IMR-90 (cell line): ENCODE data around the gene MYOC. TPM values are rescaled to one million over a fixed set of nuclear protein-coding genes. Genes with fewer than 3 reads are reported as not detected.

Source experiments
- ATAC-seq: fragments of 200-7000 bp; cut with Tn5 transposase; 2 replicates; pipeline ENCODE4 v1.9.1; 2020; ENCODE audit warnings: low read depth, mild to moderate bottlenecking, moderate library complexity
- BruUV-seq: library from RNA; stranded (reverse); fragments of 400-500 nt; replicated peaks from 2 replicates; lab custom pipeline; 2021; lab: Mats Ljungman, UMichigan
- CTCF ChIA-PET: fragments of 300-600 bp; formaldehyde crosslinking; extraction: SDS; loops from one replicate; lab custom pipeline; 2021; ENCODE audit warnings: antibody characterized with exemption; lab: Yijun Ruan, JAX
- POLR2A ChIA-PET: fragments of 300-600 bp; sonication (Branson Sonifier 250); formaldehyde crosslinking; loops from one replicate; lab custom pipeline; 2022; ENCODE audit warnings: antibody characterized with exemption; ENCODE audit not compliant: unreplicated experiment; lab: Charles Lee
- DNase-seq: peaks from one replicate; pipeline ENCODE4 v3.0.0; 2013
- H2AFZ ChIP-seq: replicated peaks from 2 replicates; pipeline ENCODE3; 2013; ENCODE audit warnings: low read length, mild to moderate bottlenecking; ENCODE audit not compliant: poor library complexity
- H2AK5ac ChIP-seq: 2 replicates; pipeline ENCODE4 v1.6.1; 2013; ENCODE audit warnings: low read depth, low read length, inconsistent platforms
- H2AK9ac ChIP-seq: replicated peaks from 2 replicates; pipeline ENCODE3; 2013; ENCODE audit warnings: mild to moderate bottlenecking, low read depth, low read length, moderate library complexity; ENCODE audit not compliant: poor library complexity
- H2BK120ac ChIP-seq: 2 replicates; pipeline ENCODE4 v1.6.1; 2013; ENCODE audit warnings: low read depth, low read length, inconsistent platforms
- H2BK15ac ChIP-seq: 3 replicates; pipeline ENCODE4 v1.6.1; 2013; ENCODE audit warnings: low read depth, low read length, inconsistent platforms
- H2BK20ac ChIP-seq: 2 replicates; pipeline ENCODE4 v1.6.1; 2013; ENCODE audit warnings: low read depth, mild to moderate bottlenecking, inconsistent platforms, low read length, moderate library complexity
- H2BK5ac ChIP-seq: 2 replicates; pipeline ENCODE4 v1.6.1; 2013; ENCODE audit warnings: mild to moderate bottlenecking, low read depth, low read length, inconsistent platforms; ENCODE audit not compliant: poor library complexity, severe bottlenecking
- H3K14ac ChIP-seq: replicated peaks from 2 replicates; pipeline ENCODE4 v1.6.1; 2013; ENCODE audit warnings: low read depth, low read length, inconsistent platforms
- H3K18ac ChIP-seq: 2 replicates; pipeline ENCODE4 v1.6.1; 2013; ENCODE audit warnings: low read depth, low read length, control low read depth
- H3K23ac ChIP-seq: 2 replicates; pipeline ENCODE4 v1.6.1; 2013; ENCODE audit warnings: low read depth, low read length, inconsistent platforms
- H3K27ac ChIP-seq: 2 replicates; pipeline ENCODE4 v1.5.1; 2013; ENCODE audit warnings: mild to moderate bottlenecking, control low read depth, low read length; ENCODE audit not compliant: insufficient read depth
- H3K27me3 ChIP-seq: 2 replicates; pipeline ENCODE4 v1.6.1; 2013; ENCODE audit warnings: low read length; ENCODE audit not compliant: control insufficient read depth, insufficient read depth
- H3K36me3 ChIP-seq: 2 replicates; pipeline ENCODE4 v1.6.1; 2013; ENCODE audit warnings: low read length, mixed read lengths; ENCODE audit not compliant: control insufficient read depth, insufficient read depth
- H3K4ac ChIP-seq: 2 replicates; pipeline ENCODE4 v1.6.1; 2013; ENCODE audit warnings: low read depth, low read length, inconsistent platforms
- H3K4me1 ChIP-seq: 2 replicates; pipeline ENCODE4 v1.6.1; 2013; ENCODE audit warnings: low read length, mixed read lengths; ENCODE audit not compliant: control insufficient read depth, insufficient read depth
- H3K4me2 ChIP-seq: 2 replicates; pipeline ENCODE4 v1.6.1; 2013; ENCODE audit warnings: low read depth, mild to moderate bottlenecking, control low read depth, low read length, moderate library complexity
- H3K4me3 ChIP-seq: 2 replicates; pipeline ENCODE4 v1.5.1; 2013; ENCODE audit warnings: low read depth, mild to moderate bottlenecking, control low read depth, low read length, moderate library complexity; ENCODE audit not compliant: insufficient read depth
- H3K56ac ChIP-seq: 2 replicates; pipeline ENCODE4 v1.6.1; 2013; ENCODE audit warnings: low read length, inconsistent platforms; ENCODE audit not compliant: insufficient read depth; ENCODE audit errors: extremely low read depth
- H3K79me1 ChIP-seq, 2 experiments: 2 replicates each; pipeline ENCODE4 v1.6.1; 2013; ENCODE audit warnings: low read length in 2 of 2, inconsistent platforms in 1 of 2, low read depth in 1 of 2
- H3K9ac ChIP-seq: 2 replicates; pipeline ENCODE4 v1.6.1; 2013; ENCODE audit warnings: low read depth, low read length, control low read depth
- H3K9me1 ChIP-seq: 2 replicates; pipeline ENCODE4 v1.6.1; 2013; ENCODE audit warnings: low read length, inconsistent platforms; ENCODE audit not compliant: insufficient read depth
- H3K9me3 ChIP-seq: 2 replicates; pipeline ENCODE4 v1.6.1; 2013; ENCODE audit warnings: low read length; ENCODE audit not compliant: control insufficient read depth, insufficient read depth
- H4K20me1 ChIP-seq: 2 replicates; pipeline ENCODE4 v1.6.1; 2013; ENCODE audit warnings: low read length, inconsistent platforms; ENCODE audit not compliant: insufficient read depth
- H4K5ac ChIP-seq: 2 replicates; pipeline ENCODE4 v1.6.1; 2013; ENCODE audit warnings: mild to moderate bottlenecking, low read depth, low read length, control low read depth
- H4K8ac ChIP-seq, 2 experiments: 2 replicates each; pipeline ENCODE4 v1.6.1; 2013; ENCODE audit warnings: low read depth in 2 of 2, low read length in 2 of 2, control low read depth in 1 of 2, inconsistent platforms in 1 of 2
- H4K91ac ChIP-seq: 2 replicates; pipeline ENCODE4 v1.6.1; 2013; ENCODE audit warnings: low read depth, low read length, inconsistent platforms; ENCODE audit not compliant: insufficient read depth
- BHLHE40 ChIP-seq: fragments of 150-350 bp; IDR thresholded peaks from 2 replicates; pipeline ENCODE4 v1.6.1; 2016; ENCODE audit warnings: mild to moderate bottlenecking, low read depth, low read length
- CEBPB ChIP-seq: IDR thresholded peaks from 2 replicates; pipeline ENCODE4 v1.6.1; 2012; ENCODE audit warnings: low read depth, low read length, improper control_type of control experiment
- CHD1 ChIP-seq: IDR thresholded peaks from 2 replicates; pipeline ENCODE4 v1.6.1; 2012; ENCODE audit warnings: low read depth, low read length, improper control_type of control experiment
- ELK1 ChIP-seq: fragments of 150-350 bp; IDR thresholded peaks from 2 replicates; pipeline ENCODE4 v1.6.1; 2016; ENCODE audit warnings: low read depth, mild to moderate bottlenecking, low read length, moderate library complexity, borderline replicate concordance
- FOS ChIP-seq: fragments of 150-350 bp; IDR thresholded peaks from 2 replicates; pipeline ENCODE4 v1.6.1; 2016; ENCODE audit warnings: low read depth, low read length
- MAFK ChIP-seq: IDR thresholded peaks from 2 replicates; pipeline ENCODE4 v1.6.1; 2012; ENCODE audit warnings: low read depth, low read length, improper control_type of control experiment
- MAZ ChIP-seq: IDR thresholded peaks from 2 replicates; pipeline ENCODE4 v1.6.1; 2012; ENCODE audit warnings: low read depth, mild to moderate bottlenecking, low read length, improper control_type of control experiment, moderate library complexity, borderline replicate concordance
- MXI1 ChIP-seq: IDR thresholded peaks from 2 replicates; pipeline ENCODE4 v1.6.1; 2012; ENCODE audit warnings: low read depth, mild to moderate bottlenecking, low read length, moderate library complexity, borderline replicate concordance
- NFE2L2 ChIP-seq: fragments of 150-350 bp; IDR thresholded peaks from 2 replicates; pipeline ENCODE4 v1.6.1; 2016; ENCODE audit warnings: low read depth, mild to moderate bottlenecking, low read length
- POLR2A ChIP-seq: IDR thresholded peaks from 2 replicates; pipeline ENCODE4 v1.6.1; 2012; ENCODE audit warnings: mild to moderate bottlenecking, low read depth, low read length
- RAD21 ChIP-seq: IDR thresholded peaks from 2 replicates; pipeline ENCODE4 v1.6.1; 2012; ENCODE audit warnings: low read length, improper control_type of control experiment
- RCOR1 ChIP-seq: IDR thresholded peaks from 2 replicates; pipeline ENCODE4 v1.6.1; 2012; ENCODE audit warnings: mild to moderate bottlenecking, low read length, improper control_type of control experiment; ENCODE audit not compliant: insufficient replicate concordance
- RFX5 ChIP-seq: IDR thresholded peaks from 2 replicates; pipeline ENCODE4 v1.8.0; 2012; ENCODE audit warnings: low read depth, mild to moderate bottlenecking, low read length, moderate library complexity
- SMC3 ChIP-seq: fragments of 150-350 bp; IDR thresholded peaks from 2 replicates; pipeline ENCODE4 v1.6.1; 2016; ENCODE audit warnings: low read depth, mild to moderate bottlenecking, antibody characterized with exemption, low read length, moderate library complexity
- WGBS, 2 experiments: methylation state at CpG; one replicate each; pipeline versions ENCODE4 v1.1.5 to v1.1.7; 2013; ENCODE audit warnings: missing lambda C conversion rate in 2 of 2; ENCODE audit not compliant: insufficient read length in 1 of 2; ENCODE audit errors: extremely low coverage in 2 of 2; 5-methylcytosine and 5-hydroxymethylcytosine counted together
- dilution Hi-C: fragments of 300-500 bp; cut with HindIII; formaldehyde crosslinking; loops from one replicate; pipeline ENCODE4 v1.14.3; 2018; ENCODE audit warnings: low sequenced_read_pairs; ENCODE audit not compliant: unreplicated experiment
- in situ Hi-C: fragments of 300-500 bp; cut with MboI; formaldehyde crosslinking; loops from 3 replicates; pipeline ENCODE4 v1.14.3; 2019; ENCODE audit warnings: low sequenced_read_pairs, inconsistent platforms, mixed read lengths
- intact Hi-C: fragments of 100-400 bp; cut with micrococcal nuclease; formaldehyde crosslinking; loops from 2 replicates; pipeline ENCODE4 v1.10.0; 2022
- polyA plus RNA-seq, 3 experiments: library from polyadenylated mRNA; depleted of rRNA; stranded (reverse); fragments of >200 nt; gene quantifications; 2 replicates each; pipeline ENCODE4 v1.2.3, GENCODE V29; 2012; ENCODE audit warnings: low replicate concordance in 1 of 3
- total RNA-seq: library from RNA; depleted of rRNA; stranded (reverse); fragments of >200 nt; gene quantifications from 2 replicates; pipeline ENCODE4 v1.2.3, GENCODE V29; 2012
- TF ChIP-seq, protein P1 (sequence below): conservative IDR thresholded peaks from 2 replicates; pipeline ENCODE4 v1.5.1; 2012; ENCODE audit warnings: mild to moderate bottlenecking, low read depth, low read length, improper control_type of control experiment
- TF ChIP-seq, protein P2 (sequence below): fragments of 150-350 bp; IDR thresholded peaks from 2 replicates; pipeline ENCODE4 v1.6.1; 2017; ENCODE audit warnings: mild to moderate bottlenecking, antibody characterized with exemption, low read length, low read depth

The MYOC gene
- total and polyA plus RNA-seq, 2 of the 4 experiments (the other 2 are of a cell fraction) = not detected

DNA sequence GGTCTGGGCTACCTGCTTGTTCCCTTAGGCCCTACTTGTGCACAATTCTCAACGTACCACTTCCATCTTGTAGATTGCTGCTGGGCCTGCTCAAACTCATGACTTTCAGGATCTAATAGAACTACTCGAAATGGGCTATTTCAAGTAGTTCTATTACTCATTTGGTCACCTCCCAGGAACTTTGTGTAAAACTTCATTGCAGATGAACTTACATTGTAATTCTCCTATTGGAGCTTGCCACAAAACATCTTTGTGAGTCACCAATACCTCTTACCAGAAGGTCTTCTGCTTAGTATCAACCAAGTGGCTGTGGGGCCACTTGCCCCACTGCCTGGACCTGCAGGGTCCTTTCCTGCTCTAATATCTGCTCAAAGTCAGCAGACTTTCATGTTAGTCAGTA is 41.2 kb downstream of the MYOC start:
- Histone ChIP-seq H2BK20ac (no peak overlapping the region), H2AK5ac (no peak overlapping the region), H3K9me3 (no peaks in the 10 kb centered on the region), H3K27me3 (no peaks in the 10 kb centered on the region), H3K4me2 (no peak overlapping the region), H3K56ac (no peak overlapping the region), H3K9me1 (no peaks in the 10 kb centered on the region), H2BK15ac (no peak overlapping the region), H3K4ac (no peak overlapping the region), H3K9ac (no peak overlapping the region), H2BK120ac (no peak overlapping the region), H3K23ac (no peak overlapping the region), H4K91ac (no peak overlapping the region), H3K14ac (no peak overlapping the region), H4K8ac (no peak overlapping the region), H3K18ac (no peak overlapping the region), H3K36me3 (no peaks in the 10 kb centered on the region), H3K4me1 (no peaks in the 10 kb centered on the region), H2BK5ac (no peak overlapping the region), H3K4me3 (no peak overlapping the region), H4K5ac (no peak overlapping the region), H2AK9ac (no peak overlapping the region), H3K27ac (no peak overlapping the region), H3K79me1 (no peaks in the 10 kb centered on the region), H4K20me1 (no peaks in the 10 kb centered on the region), H2AFZ (no peak overlapping the region)
- in situ Hi-C loops = no loop called here
- DNase-seq (peak; percentile 38), ATAC-seq (no peak)
- no peak for TF ChIP-seq BHLHE40
- no peak for TF ChIP-seq MAZ
- no peak for TF ChIP-seq SMC3
- no peak for TF ChIP-seq RAD21
- TF ChIP-seq ELK1 = no peak
- TF ChIP-seq, protein P1, sequence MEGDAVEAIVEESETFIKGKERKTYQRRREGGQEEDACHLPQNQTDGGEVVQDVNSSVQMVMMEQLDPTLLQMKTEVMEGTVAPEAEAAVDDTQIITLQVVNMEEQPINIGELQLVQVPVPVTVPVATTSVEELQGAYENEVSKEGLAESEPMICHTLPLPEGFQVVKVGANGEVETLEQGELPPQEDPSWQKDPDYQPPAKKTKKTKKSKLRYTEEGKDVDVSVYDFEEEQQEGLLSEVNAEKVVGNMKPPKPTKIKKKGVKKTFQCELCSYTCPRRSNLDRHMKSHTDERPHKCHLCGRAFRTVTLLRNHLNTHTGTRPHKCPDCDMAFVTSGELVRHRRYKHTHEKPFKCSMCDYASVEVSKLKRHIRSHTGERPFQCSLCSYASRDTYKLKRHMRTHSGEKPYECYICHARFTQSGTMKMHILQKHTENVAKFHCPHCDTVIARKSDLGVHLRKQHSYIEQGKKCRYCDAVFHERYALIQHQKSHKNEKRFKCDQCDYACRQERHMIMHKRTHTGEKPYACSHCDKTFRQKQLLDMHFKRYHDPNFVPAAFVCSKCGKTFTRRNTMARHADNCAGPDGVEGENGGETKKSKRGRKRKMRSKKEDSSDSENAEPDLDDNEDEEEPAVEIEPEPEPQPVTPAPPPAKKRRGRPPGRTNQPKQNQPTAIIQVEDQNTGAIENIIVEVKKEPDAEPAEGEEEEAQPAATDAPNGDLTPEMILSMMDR = no peak
- TF ChIP-seq RCOR1 = no peak
- no peak for TF ChIP-seq MXI1
- no peak for TF ChIP-seq CEBPB
- TF ChIP-seq, protein P2, sequence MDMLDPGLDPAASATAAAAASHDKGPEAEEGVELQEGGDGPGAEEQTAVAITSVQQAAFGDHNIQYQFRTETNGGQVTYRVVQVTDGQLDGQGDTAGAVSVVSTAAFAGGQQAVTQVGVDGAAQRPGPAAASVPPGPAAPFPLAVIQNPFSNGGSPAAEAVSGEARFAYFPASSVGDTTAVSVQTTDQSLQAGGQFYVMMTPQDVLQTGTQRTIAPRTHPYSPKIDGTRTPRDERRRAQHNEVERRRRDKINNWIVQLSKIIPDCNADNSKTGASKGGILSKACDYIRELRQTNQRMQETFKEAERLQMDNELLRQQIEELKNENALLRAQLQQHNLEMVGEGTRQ = no peak
- no peak for TF ChIP-seq FOS
- no peak for TF ChIP-seq MAFK
- TF ChIP-seq POLR2A = no peak
- TF ChIP-seq RFX5 = no peak
- no peak for TF ChIP-seq NFE2L2
- no peak for TF ChIP-seq CHD1
- no TSS peak for BruUV-seq
- ChIA-PET CTCF (no interaction called here), POLR2A (no interaction called here)
- dilution Hi-C loops = no loop called here
- intact Hi-C loops = no loop called here
- WGBS, 2 experiments = 63% methylated on average over 1 of the region's 2 CpGs; no CpG with 5 or more reads in 1 of the 2 experiments
